Parathyroid adenoma (tissue), 2 donors: Measurements from ENCODE around the gene TPD52L2.

Experiments
- H2AFZ ChIP-seq: fragments of 300-600 bp; sonication (generic); one replicate; pipeline ENCODE4 v1.7.0; 2017; ENCODE audit warnings: antibody characterized with exemption, mild to moderate bottlenecking
- H3K27ac ChIP-seq: fragments of 300-600 bp; sonication (generic); one replicate; pipeline ENCODE4 v1.7.0; 2017
- H3K27me3 ChIP-seq: fragments of 300-600 bp; sonication (generic); one replicate; pipeline ENCODE4 v1.7.0; 2017; ENCODE audit warnings: low read length; ENCODE audit not compliant: control insufficient read depth, insufficient read depth
- H3K36me3 ChIP-seq: fragments of 300-600 bp; sonication (generic); one replicate; pipeline ENCODE4 v1.7.0; 2017; ENCODE audit warnings: low read length; ENCODE audit not compliant: control insufficient read depth, insufficient read depth
- H3K4me1 ChIP-seq: fragments of 300-600 bp; sonication (generic); one replicate; pipeline ENCODE4 v1.7.0; 2017; ENCODE audit warnings: control low read depth
- H3K4me2 ChIP-seq: fragments of 300-600 bp; sonication (generic); one replicate; pipeline ENCODE4 v1.7.0; 2017; ENCODE audit warnings: low read length
- H3K4me3 ChIP-seq: fragments of 300-600 bp; sonication (generic); one replicate; pipeline ENCODE4 v1.7.0; 2017; ENCODE audit warnings: low read depth, low read length
- H3K79me2 ChIP-seq: fragments of 300-600 bp; sonication (generic); one replicate; pipeline ENCODE4 v1.7.0; 2017; ENCODE audit warnings: control low read depth
- H3K9ac ChIP-seq: fragments of 300-600 bp; sonication (generic); one replicate; pipeline ENCODE4 v1.7.0; 2017; ENCODE audit warnings: mild to moderate bottlenecking
- H3K9me3 ChIP-seq: fragments of 300-600 bp; sonication (generic); one replicate; pipeline ENCODE4 v1.7.0; 2017; ENCODE audit warnings: low read length; ENCODE audit not compliant: control insufficient read depth
- TF ChIP-seq, protein P1 (sequence below): fragments of 300-600 bp; sonication (generic); IDR thresholded peaks from one replicate; pipeline ENCODE4 v1.7.0; 2017; ENCODE audit warnings: antibody characterized with exemption, mild to moderate bottlenecking
- donor health status: primary hyperparathyroidism.

The TPD52L2 gene

DNA sequence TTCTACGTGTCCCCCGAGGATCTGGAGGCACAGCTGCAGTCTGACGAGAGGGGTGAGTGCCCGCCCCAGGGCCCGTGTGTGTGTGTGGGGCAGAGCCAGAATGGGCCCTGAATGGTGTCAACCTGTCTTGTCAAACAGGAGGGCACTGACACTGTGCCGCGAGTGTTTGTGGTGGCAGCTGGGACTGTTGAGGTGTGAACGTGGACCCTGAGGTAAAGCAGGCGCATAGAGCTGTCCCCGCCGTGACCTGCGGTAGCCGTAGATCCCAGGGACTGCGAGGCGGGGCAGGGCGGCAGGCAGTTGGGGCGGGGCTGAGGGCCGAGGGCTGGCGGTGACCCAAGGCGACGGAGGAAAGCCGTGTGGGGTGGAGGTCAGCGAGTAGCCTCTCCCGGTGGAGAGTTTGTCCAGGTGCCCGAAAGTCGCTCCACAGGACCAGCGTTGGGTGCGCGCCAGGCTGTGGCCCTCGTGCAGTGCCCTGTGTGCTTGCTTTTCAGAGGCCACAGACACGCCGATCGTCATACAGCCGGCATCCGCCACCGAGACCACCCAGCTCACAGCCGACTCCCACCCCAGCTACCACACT is 66.0 kb downstream of the TPD52L2 start:
- Histone ChIP-seq H3K36me3 (no peaks in the 10 kb centered on the region), H3K4me1 (no peaks in the 10 kb centered on the region), H3K27ac (no peak overlapping the region), H3K4me3 (no peak overlapping the region), H2AFZ (no peak overlapping the region), H3K79me2 (peaks cover 37% of the 10 kb centered on the region), H3K9ac (no peak overlapping the region), H3K9me3 (no peaks in the 10 kb centered on the region), H3K4me2 (no peak overlapping the region), H3K27me3 (no peaks in the 10 kb centered on the region)
- TF ChIP-seq, protein P1, sequence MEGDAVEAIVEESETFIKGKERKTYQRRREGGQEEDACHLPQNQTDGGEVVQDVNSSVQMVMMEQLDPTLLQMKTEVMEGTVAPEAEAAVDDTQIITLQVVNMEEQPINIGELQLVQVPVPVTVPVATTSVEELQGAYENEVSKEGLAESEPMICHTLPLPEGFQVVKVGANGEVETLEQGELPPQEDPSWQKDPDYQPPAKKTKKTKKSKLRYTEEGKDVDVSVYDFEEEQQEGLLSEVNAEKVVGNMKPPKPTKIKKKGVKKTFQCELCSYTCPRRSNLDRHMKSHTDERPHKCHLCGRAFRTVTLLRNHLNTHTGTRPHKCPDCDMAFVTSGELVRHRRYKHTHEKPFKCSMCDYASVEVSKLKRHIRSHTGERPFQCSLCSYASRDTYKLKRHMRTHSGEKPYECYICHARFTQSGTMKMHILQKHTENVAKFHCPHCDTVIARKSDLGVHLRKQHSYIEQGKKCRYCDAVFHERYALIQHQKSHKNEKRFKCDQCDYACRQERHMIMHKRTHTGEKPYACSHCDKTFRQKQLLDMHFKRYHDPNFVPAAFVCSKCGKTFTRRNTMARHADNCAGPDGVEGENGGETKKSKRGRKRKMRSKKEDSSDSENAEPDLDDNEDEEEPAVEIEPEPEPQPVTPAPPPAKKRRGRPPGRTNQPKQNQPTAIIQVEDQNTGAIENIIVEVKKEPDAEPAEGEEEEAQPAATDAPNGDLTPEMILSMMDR, result no peak

DNA sequence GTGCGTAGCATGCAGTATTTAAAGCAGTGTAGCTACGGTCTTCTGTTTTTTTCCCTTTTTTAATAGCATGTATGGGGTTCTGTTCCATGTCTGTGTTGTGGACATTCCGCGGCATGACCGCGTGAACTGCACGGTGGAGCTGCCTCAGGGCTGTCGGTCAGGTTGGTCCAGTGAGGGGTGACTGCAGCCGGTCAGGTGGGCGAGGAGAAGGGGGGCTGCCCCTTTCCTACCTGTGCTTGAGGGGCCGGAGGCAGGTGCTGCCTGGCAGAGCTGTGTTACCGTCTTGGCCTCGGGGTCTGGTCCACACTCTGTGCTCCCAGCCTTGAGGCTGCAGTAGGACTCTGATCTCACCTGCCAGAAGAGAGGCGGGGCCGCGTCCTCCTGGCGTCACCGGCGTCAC is 66.7 kb downstream of the TPD52L2 start:
- no peak overlapping the region for H3K4me3 ChIP-seq
- no peak overlapping the region for H3K4me2 ChIP-seq
- no peaks in the 10 kb centered on the region for H3K4me1 ChIP-seq
- TF ChIP-seq, protein P1, result no peak
- no peak overlapping the region for H3K27ac ChIP-seq
- H3K36me3 ChIP-seq, result no peaks in the 10 kb centered on the region
- H2AFZ ChIP-seq, result no peak overlapping the region
- H3K9ac ChIP-seq, result no peak overlapping the region
- H3K27me3 ChIP-seq, result no peaks in the 10 kb centered on the region
- H3K9me3 ChIP-seq, result no peaks in the 10 kb centered on the region
- H3K79me2 ChIP-seq, result peaks cover 37% of the 10 kb centered on the region

DNA sequence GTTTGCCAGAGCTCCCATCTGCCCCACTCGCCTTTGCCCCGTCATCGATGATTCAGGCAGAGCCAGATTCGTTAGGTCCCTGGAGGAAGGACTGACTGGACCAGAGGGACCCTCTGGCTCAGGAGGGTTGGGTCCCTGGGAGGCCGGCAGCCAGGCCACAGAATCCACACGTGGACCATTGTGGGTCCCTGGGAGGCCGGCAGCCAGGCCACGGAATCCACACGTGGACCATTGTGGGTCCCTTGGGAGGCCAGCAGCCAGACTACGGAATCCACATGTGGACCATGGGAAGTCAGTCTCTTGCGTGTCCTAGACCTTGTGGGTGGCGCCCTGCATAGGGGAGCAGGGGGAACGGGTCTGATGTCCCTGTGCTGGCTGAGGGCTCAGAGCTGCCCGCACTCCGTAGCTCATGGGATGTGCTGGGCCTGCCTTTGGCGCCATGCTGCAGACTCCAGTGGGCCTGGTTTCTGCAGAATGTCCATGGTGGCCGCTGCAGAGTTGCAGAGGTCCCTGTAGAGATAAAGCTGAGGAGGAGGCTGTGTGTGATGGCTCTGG is 67.6 kb downstream of the TPD52L2 start:
- H3K36me3 ChIP-seq, result no peaks in the 10 kb centered on the region
- no peak overlapping the region for H3K9ac ChIP-seq
- H3K79me2 ChIP-seq, result peaks cover 40% of the 10 kb centered on the region
- no peaks in the 10 kb centered on the region for H3K27me3 ChIP-seq
- TF ChIP-seq, protein P1, result no peak
- no peaks in the 10 kb centered on the region for H3K4me1 ChIP-seq
- H3K4me3 ChIP-seq, result no peak overlapping the region
- H2AFZ ChIP-seq, result no peak overlapping the region
- no peak overlapping the region for H3K4me2 ChIP-seq
- H3K9me3 ChIP-seq, result no peaks in the 10 kb centered on the region
- no peak overlapping the region for H3K27ac ChIP-seq

DNA sequence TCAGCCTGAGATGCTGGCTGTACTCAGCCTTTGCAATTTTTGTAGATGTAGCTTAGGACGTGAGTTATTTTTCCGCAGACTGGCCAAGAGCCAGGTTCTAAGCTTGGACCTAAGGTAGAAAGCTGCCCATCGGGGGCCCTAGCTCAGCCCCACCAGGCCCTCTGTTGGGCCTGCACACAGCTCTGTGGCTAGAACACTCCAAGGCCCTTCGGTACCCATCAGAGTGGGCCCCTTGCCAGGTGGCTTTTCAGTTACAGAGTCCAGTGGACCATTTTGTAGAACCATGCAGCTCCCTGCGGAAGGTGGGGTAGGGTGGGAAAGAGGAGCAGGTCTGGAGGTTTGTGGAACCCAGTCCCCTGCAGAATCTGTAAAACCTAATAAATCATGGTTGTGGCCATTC is 68.6 kb downstream of the TPD52L2 start:
- H3K27ac ChIP-seq, result no peak overlapping the region
- TF ChIP-seq, protein P1, result no peak
- H3K36me3 ChIP-seq, result no peaks in the 10 kb centered on the region
- H3K4me3 ChIP-seq, result no peak overlapping the region
- no peaks in the 10 kb centered on the region for H3K4me1 ChIP-seq
- peaks cover 38% of the 10 kb centered on the region for H3K79me2 ChIP-seq
- H3K9ac ChIP-seq, result no peak overlapping the region
- no peak overlapping the region for H2AFZ ChIP-seq
- no peaks in the 10 kb centered on the region for H3K27me3 ChIP-seq
- no peaks in the 10 kb centered on the region for H3K9me3 ChIP-seq
- no peak overlapping the region for H3K4me2 ChIP-seq
